Lower lobe of right lung (tissue), 2 donors: Measurements from ENCODE around the gene RAPGEF5. TPM values are rescaled to one million over a fixed set of nuclear protein-coding genes. Genes with fewer than 3 reads are reported as not detected.

Experiments
- ATAC-seq, 2 donors: fragments of 200-7000 bp; cut with Tn5 transposase; one replicate each; pipeline ENCODE4 v1.9.1; 2020 to 2022; ENCODE audit warnings: mild to moderate bottlenecking in 2 of 2, moderate library complexity in 2 of 2
- DNase-seq: peaks from one replicate; pipeline ENCODE4 v3.0.0-alpha.2; 2020
- H3K27ac ChIP-seq: fragments of 200-600 bp; one replicate; pipeline ENCODE4 v1.8.0; 2022
- H3K27me3 ChIP-seq: fragments of 200-600 bp; one replicate; pipeline ENCODE4 v1.8.0; 2022; ENCODE audit warnings: low read depth
- H3K36me3 ChIP-seq: fragments of 200-600 bp; one replicate; pipeline ENCODE4 v1.8.0; 2022; ENCODE audit warnings: mild to moderate bottlenecking
- H3K4me1 ChIP-seq: fragments of 200-600 bp; one replicate; pipeline ENCODE4 v1.8.0; 2022
- H3K4me3 ChIP-seq: fragments of 200-600 bp; one replicate; pipeline ENCODE4 v1.8.0; 2022; ENCODE audit warnings: mild to moderate bottlenecking
- H3K9me3 ChIP-seq: fragments of 200-600 bp; one replicate; pipeline ENCODE4 v1.8.0; 2022
- intact Hi-C: fragments of 100-400 bp; cut with DNase I; formaldehyde crosslinking; loops from one replicate; pipeline ENCODE4 v1.11.0; 2022
- total RNA-seq: library from RNA; stranded (reverse); fragmentation: NEBNext Ultra II Directional; extraction: Animal tissue kit (Norgen Biotek cat#: 25700); gene quantifications from one replicate; pipeline ENCODE4 v1.2.1, GENCODE V29; 2021
- TF ChIP-seq, protein P1 (sequence below): fragments of 200-600 bp; IDR thresholded peaks from one replicate; pipeline ENCODE4 v1.8.0; 2022; ENCODE audit warnings: antibody characterized with exemption, mild to moderate bottlenecking
- donor health status: DM: no; HTN: yes; CAD: no; lungs with severe emphysema.

The RAPGEF5 gene
- total RNA-seq, 1 donor from 2014 or later: 85.1 TPM

DNA sequence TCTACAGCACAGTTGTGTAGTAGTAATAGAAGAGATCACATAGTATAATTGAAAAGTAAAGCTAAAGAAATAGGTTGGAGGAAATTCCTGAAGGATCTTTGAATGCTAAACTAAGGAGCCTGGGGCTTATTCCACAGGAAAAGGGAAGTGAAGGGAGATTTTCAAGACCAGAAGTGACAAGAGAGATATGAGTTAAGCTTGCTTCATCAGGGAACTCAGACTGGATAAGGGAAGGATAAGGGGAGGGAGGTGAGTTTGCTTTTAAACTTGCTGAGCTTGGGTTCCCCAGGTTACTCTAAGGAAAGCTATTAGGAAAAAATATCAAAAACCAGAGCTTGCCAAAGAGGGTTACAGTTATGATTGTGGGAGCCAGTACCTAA, 182.4 kb downstream of the RAPGEF5 start:
- ATAC-seq: no peak
- TF ChIP-seq, protein P1, sequence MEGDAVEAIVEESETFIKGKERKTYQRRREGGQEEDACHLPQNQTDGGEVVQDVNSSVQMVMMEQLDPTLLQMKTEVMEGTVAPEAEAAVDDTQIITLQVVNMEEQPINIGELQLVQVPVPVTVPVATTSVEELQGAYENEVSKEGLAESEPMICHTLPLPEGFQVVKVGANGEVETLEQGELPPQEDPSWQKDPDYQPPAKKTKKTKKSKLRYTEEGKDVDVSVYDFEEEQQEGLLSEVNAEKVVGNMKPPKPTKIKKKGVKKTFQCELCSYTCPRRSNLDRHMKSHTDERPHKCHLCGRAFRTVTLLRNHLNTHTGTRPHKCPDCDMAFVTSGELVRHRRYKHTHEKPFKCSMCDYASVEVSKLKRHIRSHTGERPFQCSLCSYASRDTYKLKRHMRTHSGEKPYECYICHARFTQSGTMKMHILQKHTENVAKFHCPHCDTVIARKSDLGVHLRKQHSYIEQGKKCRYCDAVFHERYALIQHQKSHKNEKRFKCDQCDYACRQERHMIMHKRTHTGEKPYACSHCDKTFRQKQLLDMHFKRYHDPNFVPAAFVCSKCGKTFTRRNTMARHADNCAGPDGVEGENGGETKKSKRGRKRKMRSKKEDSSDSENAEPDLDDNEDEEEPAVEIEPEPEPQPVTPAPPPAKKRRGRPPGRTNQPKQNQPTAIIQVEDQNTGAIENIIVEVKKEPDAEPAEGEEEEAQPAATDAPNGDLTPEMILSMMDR: no peak

DNA sequence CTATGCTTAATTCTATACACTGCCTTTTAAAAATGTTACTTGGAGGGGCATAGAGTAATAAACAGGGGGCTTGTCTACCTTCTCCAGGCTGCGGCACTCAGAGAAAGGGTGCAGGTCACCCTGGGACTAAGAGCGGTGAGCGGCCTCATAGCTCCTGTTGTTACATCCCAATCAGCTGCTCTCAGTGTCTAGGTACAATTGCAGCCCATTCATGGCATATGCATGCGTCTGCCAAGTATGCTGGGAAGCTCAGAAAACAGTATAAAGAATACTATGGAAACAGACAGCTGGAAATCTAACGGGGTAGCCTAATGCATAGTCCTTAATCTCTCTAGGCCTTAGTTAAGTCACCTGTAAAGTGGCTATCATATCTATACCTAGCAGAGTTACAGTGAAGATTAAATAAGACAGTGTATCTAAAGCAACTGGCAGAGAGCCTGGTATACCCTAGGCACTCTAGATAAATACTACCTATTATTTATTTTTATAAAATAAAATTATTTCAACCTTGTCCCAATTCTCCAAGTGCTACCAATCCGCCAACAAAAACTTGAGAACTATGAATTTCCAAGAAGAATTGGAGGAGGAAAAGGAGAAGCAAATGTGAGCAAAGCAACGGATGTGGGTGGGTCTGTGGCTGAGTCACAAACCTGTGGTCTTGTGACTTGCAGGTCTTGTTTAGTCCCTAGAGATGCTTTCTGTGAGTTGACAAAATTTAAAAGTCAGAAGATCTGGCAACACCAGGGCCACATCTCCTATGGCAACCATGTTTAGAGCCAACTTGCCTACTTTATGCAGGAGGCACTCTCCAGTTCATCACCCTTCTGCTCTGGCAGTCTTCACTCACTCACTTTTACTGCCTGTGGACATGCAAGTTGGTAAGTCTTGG, 183.0 kb downstream of the RAPGEF5 start:
- H3K4me1 ChIP-seq: no peaks in the 10 kb centered on the region
- intact Hi-C loops: no loop called here
- no peak for DNase-seq
- H3K27me3 ChIP-seq: no peaks in the 10 kb centered on the region
- no peaks in the 10 kb centered on the region for H3K9me3 ChIP-seq
- no peak overlapping the region for H3K4me3 ChIP-seq
- H3K36me3 ChIP-seq: peaks cover 16% of the 10 kb centered on the region
- TF ChIP-seq, protein P1: no peak
- no peak overlapping the region for H3K27ac ChIP-seq
- no peak for ATAC-seq

More for the DNA sequence above, 182.4 kb downstream of the RAPGEF5 start:
- intact Hi-C loops: no loop called here
- no peak overlapping the region for H3K4me3 ChIP-seq
- H3K27ac ChIP-seq: no peak overlapping the region
- H3K4me1 ChIP-seq: no peaks in the 10 kb centered on the region
- no peaks in the 10 kb centered on the region for H3K9me3 ChIP-seq
- H3K27me3 ChIP-seq: no peaks in the 10 kb centered on the region
- DNase-seq: no peak
- peaks cover 16% of the 10 kb centered on the region for H3K36me3 ChIP-seq

DNA sequence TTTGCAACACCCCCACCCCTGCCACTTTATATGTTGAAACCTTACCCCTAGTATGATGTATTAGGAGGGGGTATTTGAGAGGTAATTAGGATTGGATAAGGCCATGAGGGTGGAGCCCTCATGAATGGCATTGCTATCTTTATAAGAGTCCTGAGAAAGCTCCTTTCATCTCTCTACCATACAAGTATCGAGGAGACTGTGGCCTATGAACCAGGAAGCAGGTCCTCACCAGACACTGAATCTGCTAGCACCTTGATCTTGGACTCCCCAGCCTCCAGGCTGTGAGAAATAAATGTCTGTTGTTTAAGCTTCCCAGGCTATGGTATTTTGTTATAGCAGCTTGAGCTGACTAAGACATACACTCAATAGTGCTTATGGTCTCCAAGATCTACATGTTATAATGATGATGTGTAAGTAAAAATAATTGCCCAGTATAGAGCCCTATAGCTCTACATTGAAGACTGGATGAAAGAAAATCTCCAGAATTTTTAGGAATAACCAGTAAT, 188.8 kb downstream of the RAPGEF5 start:
- Histone ChIP-seq H3K36me3 (peaks cover 30% of the 10 kb centered on the region), H3K9me3 (no peaks in the 10 kb centered on the region), H3K4me1 (no peaks in the 10 kb centered on the region), H3K4me3 (no peak overlapping the region), H3K27ac (no peak overlapping the region), H3K27me3 (no peaks in the 10 kb centered on the region)
- intact Hi-C loops: no loop called here
- TF ChIP-seq, protein P1: no peak
- DNase-seq: no peak
- no peak for ATAC-seq

DNA sequence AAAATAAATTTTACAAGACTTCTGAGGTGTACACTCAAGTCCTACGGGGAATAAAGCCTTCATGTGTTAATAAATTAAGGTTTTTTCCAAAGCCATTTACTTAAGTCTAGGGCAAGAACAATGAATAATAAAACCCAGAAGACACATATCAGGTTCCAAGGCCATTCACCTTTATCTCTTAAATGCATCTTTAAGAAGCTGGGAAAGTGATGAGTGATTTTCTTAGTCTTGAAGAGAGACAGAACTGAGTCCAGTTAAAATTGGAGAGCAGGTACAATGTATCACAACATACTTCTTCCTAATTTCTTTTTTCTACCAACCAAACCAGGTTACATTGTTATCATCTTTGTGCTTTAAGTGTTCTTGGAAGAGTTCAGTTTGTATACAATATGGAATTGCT, 189.5 kb downstream of the RAPGEF5 start:
- H3K9me3 ChIP-seq: no peaks in the 10 kb centered on the region
- no peaks in the 10 kb centered on the region for H3K27me3 ChIP-seq
- H3K4me1 ChIP-seq: no peaks in the 10 kb centered on the region
- TF ChIP-seq, protein P1: no peak
- no peak overlapping the region for H3K4me3 ChIP-seq
- peaks cover 35% of the 10 kb centered on the region for H3K36me3 ChIP-seq
- H3K27ac ChIP-seq: no peak overlapping the region
- intact Hi-C loops: no loop called here
- no peak for ATAC-seq
- no peak for DNase-seq

DNA sequence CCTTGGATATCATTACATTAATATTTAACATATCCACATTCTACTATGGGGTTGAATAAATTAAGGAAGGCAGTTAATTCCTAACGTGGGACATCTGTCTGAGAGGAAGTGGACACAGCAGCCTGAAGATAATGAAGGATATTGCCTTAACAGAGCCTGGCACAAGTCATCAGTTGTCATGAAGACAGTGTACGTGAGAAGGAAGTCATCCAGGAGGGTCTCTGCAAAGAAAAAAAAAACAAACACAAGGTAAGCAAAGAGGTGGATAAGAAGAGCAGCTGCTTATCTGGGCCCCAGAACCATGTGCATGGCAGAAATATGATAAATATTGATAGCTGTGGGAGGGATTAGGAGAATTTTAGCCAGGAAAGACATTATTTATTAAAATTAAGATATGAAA, 190.0 kb downstream of the RAPGEF5 start:
- TF ChIP-seq, protein P1: no peak
- DNase-seq (no peak), ATAC-seq (no peak)
- peaks cover 37% of the 10 kb centered on the region for H3K36me3 ChIP-seq
- H3K4me3 ChIP-seq: no peak overlapping the region
- intact Hi-C loops: no loop called here
- H3K27ac ChIP-seq: no peak overlapping the region
- H3K27me3 ChIP-seq: no peaks in the 10 kb centered on the region
- no peaks in the 10 kb centered on the region for H3K9me3 ChIP-seq
- no peaks in the 10 kb centered on the region for H3K4me1 ChIP-seq
